H9 (cell line): ENCODE measurements around the gene ARHGAP1. TPM values are rescaled to one million over a fixed set of nuclear protein-coding genes. Genes with fewer than 3 reads are reported as not detected.

Experiments used
- DNase-seq: peaks from one replicate; pipeline ENCODE4 v3.0.0-alpha.2; 2017
- H2AFZ ChIP-seq: one replicate; pipeline ENCODE4 v1.6.1; 2013; ENCODE audit warnings: mild to moderate bottlenecking, low read length, control low read depth, moderate library complexity
- H2AK5ac ChIP-seq: 2 replicates; pipeline ENCODE4 v1.6.1; 2013; ENCODE audit warnings: low read length, control low read depth, mixed read lengths; ENCODE audit not compliant: insufficient read length
- H2BK120ac ChIP-seq: one replicate; pipeline ENCODE4 v1.6.1; 2013; ENCODE audit warnings: low read depth, mild to moderate bottlenecking, low read length, control low read depth, inconsistent platforms; ENCODE audit not compliant: poor library complexity, severe bottlenecking
- H2BK12ac ChIP-seq: 2 replicates; pipeline ENCODE4 v1.6.1; 2013; ENCODE audit warnings: low read length, control low read depth, mixed read lengths, low read depth; ENCODE audit not compliant: insufficient read length
- H2BK15ac ChIP-seq: 2 replicates; pipeline ENCODE4 v1.6.1; 2013; ENCODE audit warnings: low read depth, low read length, control low read depth
- H2BK20ac ChIP-seq: one replicate; pipeline ENCODE4 v1.6.1; 2013; ENCODE audit warnings: low read depth, mild to moderate bottlenecking, low read length, control low read depth, inconsistent platforms; ENCODE audit not compliant: poor library complexity, severe bottlenecking
- H2BK5ac ChIP-seq: 2 replicates; pipeline ENCODE4 v1.6.1; 2013; ENCODE audit warnings: low read length, control low read depth, mixed read lengths; ENCODE audit not compliant: insufficient read length
- H3K14ac ChIP-seq: 2 replicates; pipeline ENCODE4 v1.6.1; 2013; ENCODE audit warnings: low read length, control low read depth; ENCODE audit not compliant: insufficient read depth
- H3K18ac ChIP-seq: 2 replicates; pipeline ENCODE4 v1.6.1; 2013; ENCODE audit warnings: low read depth, mild to moderate bottlenecking, mixed read lengths, low read length, control low read depth; ENCODE audit not compliant: insufficient read length
- H3K23ac ChIP-seq: 2 replicates; pipeline ENCODE4 v1.6.1; 2013; ENCODE audit warnings: low read length, control low read depth, mixed read lengths, low read depth; ENCODE audit not compliant: insufficient read length
- H3K23me2 ChIP-seq: 2 replicates; pipeline ENCODE4 v1.6.1; 2013; ENCODE audit warnings: low read depth, mild to moderate bottlenecking, mixed read lengths, low read length, control low read depth; ENCODE audit not compliant: insufficient read length, poor library complexity, severe bottlenecking
- H3K27ac ChIP-seq: 2 replicates; pipeline ENCODE4 v1.5.1; 2013; ENCODE audit warnings: low read length, control low read depth, mixed read lengths, low read depth; ENCODE audit not compliant: insufficient read length
- H3K27me3 ChIP-seq: 2 replicates; pipeline ENCODE4 v1.6.1; 2013; ENCODE audit warnings: low read length, control low read depth, inconsistent platforms; ENCODE audit not compliant: insufficient read depth
- H3K4ac ChIP-seq: 2 replicates; pipeline ENCODE4 v1.6.1; 2013; ENCODE audit warnings: low read depth, mild to moderate bottlenecking, control low read depth, inconsistent platforms, low read length, moderate library complexity
- H3K4me1 ChIP-seq: 2 replicates; pipeline ENCODE4 v1.6.1; 2013; ENCODE audit warnings: low read length, control low read depth, inconsistent platforms; ENCODE audit not compliant: insufficient read depth
- H3K4me2 ChIP-seq: 2 replicates; pipeline ENCODE4 v1.6.1; 2013; ENCODE audit warnings: low read length, control low read depth, mixed read lengths; ENCODE audit not compliant: insufficient read length, insufficient read depth
- H3K56ac ChIP-seq: 2 replicates; pipeline ENCODE4 v1.6.1; 2013; ENCODE audit warnings: low read depth, mild to moderate bottlenecking, mixed read lengths, low read length, control low read depth; ENCODE audit not compliant: insufficient read length
- H3K79me1 ChIP-seq: 2 replicates; pipeline ENCODE4 v1.6.1; 2013; ENCODE audit warnings: low read depth, mild to moderate bottlenecking, moderate library complexity, low read length, control low read depth, inconsistent platforms; ENCODE audit not compliant: insufficient read depth, poor library complexity, severe bottlenecking
- H3K79me2 ChIP-seq: 2 replicates; pipeline ENCODE4 v1.6.1; 2013; ENCODE audit warnings: low read length, control low read depth, inconsistent platforms; ENCODE audit not compliant: insufficient read depth
- H3K9ac ChIP-seq: 2 replicates; pipeline ENCODE4 v1.6.1; 2013; ENCODE audit warnings: low read length, control low read depth, mixed read lengths; ENCODE audit not compliant: insufficient read length; ENCODE audit errors: extremely low read depth
- H3K9me3 ChIP-seq: one replicate; pipeline ENCODE4 v1.6.1; 2013; ENCODE audit warnings: low read depth, low read length, inconsistent platforms; ENCODE audit not compliant: control insufficient read depth
- H3T11ph ChIP-seq: one replicate; pipeline ENCODE4 v1.6.1; 2013; ENCODE audit warnings: mild to moderate bottlenecking, low read length, control low read depth, inconsistent platforms
- H4K20me1 ChIP-seq: one replicate; pipeline ENCODE4 v1.6.1; 2013; ENCODE audit not compliant: control insufficient read depth, insufficient read length, insufficient read depth
- H4K5ac ChIP-seq: 2 replicates; pipeline ENCODE4 v1.6.1; 2013; ENCODE audit warnings: low read depth, mild to moderate bottlenecking, mixed read lengths, low read length, control low read depth; ENCODE audit not compliant: insufficient read length
- H4K8ac ChIP-seq: replicated peaks from 2 replicates; pipeline ENCODE4 v1.6.1; 2013; ENCODE audit warnings: low read length, control low read depth, mixed read lengths, low read depth; ENCODE audit not compliant: insufficient read length
- H4K91ac ChIP-seq: 2 replicates; pipeline ENCODE4 v1.6.1; 2013; ENCODE audit warnings: low read depth, mild to moderate bottlenecking, moderate library complexity, mixed read lengths, low read length, control low read depth; ENCODE audit not compliant: insufficient read length
- H3K27ac Mint-ChIP-seq, 3 experiments: 2 replicates in 2 of 3; 3 replicates in 1 of 3; pipeline ENCODE4 v1.8.0; 2020 to 2021; ENCODE audit warnings: mixed read lengths in 3 of 3, mild to moderate bottlenecking in 1 of 3, moderate library complexity in 1 of 3
- H3K27me3 Mint-ChIP-seq: 2 replicates; pipeline ENCODE4 v1.8.0; 2021; ENCODE audit warnings: low read depth, mild to moderate bottlenecking, moderate library complexity, mixed read lengths
- H3K36me3 Mint-ChIP-seq, 3 experiments: 2 replicates in 2 of 3; 3 replicates in 1 of 3; pipeline ENCODE4 v1.8.0; 2020 to 2021; ENCODE audit warnings: low read depth in 3 of 3, mixed read lengths in 3 of 3; ENCODE audit not compliant: insufficient read depth in 1 of 3
- H3K4me1 Mint-ChIP-seq, 2 experiments: 2 replicates each; pipeline ENCODE4 v1.8.0; 2020; ENCODE audit warnings: mixed read lengths in 2 of 2
- H3K4me3 Mint-ChIP-seq, 2 experiments: 2 replicates in 1 of 2; 3 replicates in 1 of 2; pipeline ENCODE4 v1.8.0; 2020 to 2021; ENCODE audit warnings: mild to moderate bottlenecking in 2 of 2, mixed read lengths in 2 of 2, moderate library complexity in 1 of 2
- H3K9me3 Mint-ChIP-seq, 2 experiments: 2 replicates in 1 of 2; 3 replicates in 1 of 2; pipeline ENCODE4 v1.8.0; 2020; ENCODE audit warnings: mild to moderate bottlenecking in 2 of 2, mixed read lengths in 2 of 2, moderate library complexity in 1 of 2
- WGBS: extraction: QIAGEN DNeasy Blood & Tissue Kit; methylation state at CpG from one replicate; pipeline ENCODE4 v1.1.7; 2013; ENCODE audit warnings: missing lambda C conversion rate, low lambda C conversion rate, mixed read lengths; ENCODE audit not compliant: insufficient read length; ENCODE audit errors: extremely low coverage; 5-methylcytosine and 5-hydroxymethylcytosine counted together
- total RNA-seq: library from RNA; stranded (reverse); gene quantifications from 2 replicates; pipeline ENCODE4 v1.2.1, GENCODE V29; 2021
- TF ChIP-seq, protein P1 (sequence below): fragments of 200-600 bp; sonication (generic); conservative IDR thresholded peaks from 3 replicates; pipeline ENCODE4 v1.8.0; 2021; ENCODE audit warnings: antibody characterized with exemption, mild to moderate bottlenecking

The ARHGAP1 gene
- total RNA-seq, 1 experiment from 2014 or later = 45.3 TPM

- WGBS = no CpG with 5 or more reads among the region's 1 CpG
- no peak overlapping the region for H3T11ph ChIP-seq
- H2BK5ac ChIP-seq = no peak overlapping the region
- H2BK20ac ChIP-seq = no peak overlapping the region
- no peak overlapping the region for H4K8ac ChIP-seq
- H3K9me3 Mint-ChIP-seq = no peaks in the 10 kb centered on the region; a peak in 1 of 5 replicates
- no peaks in the 10 kb centered on the region for H3K36me3 Mint-ChIP-seq
- H4K91ac ChIP-seq = no peak overlapping the region
- H3K23ac ChIP-seq = no peak overlapping the region
- H3K4me2 ChIP-seq = no peak overlapping the region
- no peak overlapping the region for H3K27ac Mint-ChIP-seq
- H2BK15ac ChIP-seq = no peak overlapping the region
- H3K23me2 ChIP-seq = no peaks in the 10 kb centered on the region
- H2BK120ac ChIP-seq = no peak overlapping the region
- H3K27me3 ChIP-seq = no peaks in the 10 kb centered on the region
- no peak overlapping the region for H2BK12ac ChIP-seq
- H3K79me1 ChIP-seq = no peaks in the 10 kb centered on the region
- H3K56ac ChIP-seq = no peak overlapping the region
- no peak overlapping the region for H3K4ac ChIP-seq
- H3K9ac ChIP-seq = no peak overlapping the region
- H3K27ac ChIP-seq = no peak overlapping the region
- no peaks in the 10 kb centered on the region for H3K9me3 ChIP-seq
- H3K27me3 Mint-ChIP-seq = no peaks in the 10 kb centered on the region; the same call in 1 of the 2 replicates
- no peak overlapping the region for H3K18ac ChIP-seq
- TF ChIP-seq, protein P1, sequence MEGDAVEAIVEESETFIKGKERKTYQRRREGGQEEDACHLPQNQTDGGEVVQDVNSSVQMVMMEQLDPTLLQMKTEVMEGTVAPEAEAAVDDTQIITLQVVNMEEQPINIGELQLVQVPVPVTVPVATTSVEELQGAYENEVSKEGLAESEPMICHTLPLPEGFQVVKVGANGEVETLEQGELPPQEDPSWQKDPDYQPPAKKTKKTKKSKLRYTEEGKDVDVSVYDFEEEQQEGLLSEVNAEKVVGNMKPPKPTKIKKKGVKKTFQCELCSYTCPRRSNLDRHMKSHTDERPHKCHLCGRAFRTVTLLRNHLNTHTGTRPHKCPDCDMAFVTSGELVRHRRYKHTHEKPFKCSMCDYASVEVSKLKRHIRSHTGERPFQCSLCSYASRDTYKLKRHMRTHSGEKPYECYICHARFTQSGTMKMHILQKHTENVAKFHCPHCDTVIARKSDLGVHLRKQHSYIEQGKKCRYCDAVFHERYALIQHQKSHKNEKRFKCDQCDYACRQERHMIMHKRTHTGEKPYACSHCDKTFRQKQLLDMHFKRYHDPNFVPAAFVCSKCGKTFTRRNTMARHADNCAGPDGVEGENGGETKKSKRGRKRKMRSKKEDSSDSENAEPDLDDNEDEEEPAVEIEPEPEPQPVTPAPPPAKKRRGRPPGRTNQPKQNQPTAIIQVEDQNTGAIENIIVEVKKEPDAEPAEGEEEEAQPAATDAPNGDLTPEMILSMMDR = no peak
- H3K14ac ChIP-seq = no peak overlapping the region
- no peaks in the 10 kb centered on the region for H3K79me2 ChIP-seq
- no peak overlapping the region for H3K4me3 Mint-ChIP-seq
- no peak overlapping the region for H2AFZ ChIP-seq
- H3K4me1 ChIP-seq = no peaks in the 10 kb centered on the region
- no peaks in the 10 kb centered on the region for H4K20me1 ChIP-seq
- no peak for DNase-seq
- H3K4me1 Mint-ChIP-seq = no peaks in the 10 kb centered on the region
- H4K5ac ChIP-seq = no peak overlapping the region
- no peak overlapping the region for H2AK5ac ChIP-seq
Measured at GRCh38 chr11:46733234-46733633, 32.8 kb upstream of the ARHGAP1 start.
